Type B pancreatic cell (in vitro differentiated cells): ENCODE data around the gene CEP41. TPM values are rescaled to one million over a fixed set of nuclear protein-coding genes. Genes with fewer than 3 reads are reported as not detected.

Experiments
- DNase-seq: peaks from one replicate; pipeline ENCODE4 v3.0.0; 2021; ENCODE audit warnings: mixed read lengths; ENCODE audit not compliant: unreplicated experiment; ENCODE audit errors: extremely low spot score
- H3K27ac Mint-ChIP-seq: 2 replicates; pipeline ENCODE4 v1.8.0; 2021; ENCODE audit warnings: mild to moderate bottlenecking, mixed read lengths
- H3K27me3 Mint-ChIP-seq: 2 replicates; pipeline ENCODE4 v1.8.0; 2021; ENCODE audit warnings: mixed read lengths
- H3K36me3 Mint-ChIP-seq: 2 replicates; pipeline ENCODE4 v1.8.0; 2021; ENCODE audit warnings: mixed read lengths
- H3K4me1 Mint-ChIP-seq: one replicate; pipeline ENCODE4 v1.8.0; 2021; ENCODE audit warnings: mixed read lengths; ENCODE audit not compliant: unreplicated experiment
- H3K4me3 Mint-ChIP-seq: 2 replicates; pipeline ENCODE4 v1.8.0; 2021; ENCODE audit warnings: mild to moderate bottlenecking, mixed read lengths
- H3K9me3 Mint-ChIP-seq: 2 replicates; pipeline ENCODE4 v1.8.0; 2021; ENCODE audit warnings: mixed read lengths
- CTCF ChIP-seq: fragments of 200-600 bp; sonication (generic); conservative IDR thresholded peaks from 2 replicates; pipeline ENCODE4 v1.5.0; 2021; ENCODE audit warnings: antibody characterized with exemption, mild to moderate bottlenecking
- total RNA-seq: library from RNA; stranded (reverse); gene quantifications from 2 replicates; pipeline ENCODE4 v1.2.1, GENCODE V29; 2021; ENCODE audit warnings: low replicate concordance

CEP41 gene
- total RNA-seq, 1 donor from 2014 or later, result 33.0 TPM

- H3K9me3 Mint-ChIP-seq, result peaks cover 6% of the 10 kb centered on the region
- peaks cover 5% of the 10 kb centered on the region for H3K36me3 Mint-ChIP-seq
- H3K4me3 Mint-ChIP-seq, result no peak overlapping the region
- DNase-seq, result no peak
- no peak for TF ChIP-seq CTCF
- no peak overlapping the region for H3K27ac Mint-ChIP-seq
- H3K4me1 Mint-ChIP-seq, result peaks cover 24% of the 10 kb centered on the region
- H3K27me3 Mint-ChIP-seq, result no peaks in the 10 kb centered on the region
Observed at GRCh38 chr7:130384371-130384801, 56.4 kb downstream of the CEP41 start.

GRCh38 chr7:130383187-130383980 lies 57.4 kb downstream of the CEP41 start:
- Mint-ChIP-seq H3K4me3 (no peak overlapping the region), H3K9me3 (peaks cover 6% of the 10 kb centered on the region), H3K4me1 (peaks cover 31% of the 10 kb centered on the region), H3K27ac (no peak overlapping the region), H3K27me3 (no peaks in the 10 kb centered on the region), H3K36me3 (peaks cover 9% of the 10 kb centered on the region)
- no peak for TF ChIP-seq CTCF
- DNase-seq, result peak; percentile 50

GRCh38 chr7:130381468-130382312 lies 59.1 kb downstream of the CEP41 start:
- Mint-ChIP-seq H3K27me3 (no peaks in the 10 kb centered on the region), H3K27ac (no peak overlapping the region), H3K4me3 (no peak overlapping the region), H3K4me1 (peaks cover 19% of the 10 kb centered on the region), H3K9me3 (peaks cover 2% of the 10 kb centered on the region), H3K36me3 (peaks cover 5% of the 10 kb centered on the region)
- DNase-seq, result no peak
- no peak for TF ChIP-seq CTCF

- DNase-seq, result no peak
- H3K27me3 Mint-ChIP-seq, result no peaks in the 10 kb centered on the region
- peaks cover 9% of the 10 kb centered on the region for H3K9me3 Mint-ChIP-seq
- TF ChIP-seq CTCF, result no peak
- peaks cover 15% of the 10 kb centered on the region for H3K4me1 Mint-ChIP-seq
- peaks cover 11% of the 10 kb centered on the region for H3K36me3 Mint-ChIP-seq
- H3K4me3 Mint-ChIP-seq, result no peak overlapping the region
- H3K27ac Mint-ChIP-seq, result peak overlapping the region; percentile 62
Observed at GRCh38 chr7:130380861-130381455, 59.9 kb downstream of the CEP41 start.

GRCh38 chr7:130379921-130380860 lies 60.6 kb downstream of the CEP41 start, which contains the start of gene CPA1:
Gene CPA1, plus strand, starts transcription at chr7:130380494. Its CDS starts 27 bp downstream, at chr7:130380521.
- no peak for TF ChIP-seq CTCF
- Mint-ChIP-seq H3K4me1 (peaks cover 15% of the 10 kb centered on the region), H3K9me3 (peaks cover 9% of the 10 kb centered on the region), H3K4me3 (no peak within 1 kb of the TSS), H3K27me3 (no peaks in the 10 kb centered on the region), H3K36me3 (peaks cover 11% of the 10 kb centered on the region), H3K27ac (peak within 1 kb of the TSS; percentile 62)
- DNase-seq, result no peak
